Measurements from ENCODE around the gene ACIN1.

The ACIN1 gene

GRCh38 chr14:23035303-23036144 lies 59.4 kb downstream of the ACIN1 start:
- H3K36me3 ChIP-seq (ENCODE audit: insufficient read depth, low read length) = peaks cover 15% of the 10 kb centered on the region
- peaks cover 33% of the 10 kb centered on the region for H3K79me2 ChIP-seq (ENCODE audit: control insufficient read depth, insufficient read depth, low read length, unreplicated experiment)
- peak overlapping the region; percentile 91 for H3K27ac ChIP-seq (ENCODE audit: low read depth, low read length)
- H3K4me1 ChIP-seq (ENCODE audit: control insufficient read depth, insufficient read depth, low read length, unreplicated experiment) = peaks cover 24% of the 10 kb centered on the region
- H3K4me3 ChIP-seq (ENCODE audit: low read depth, low read length) = peak overlapping the region; percentile 94
- peak overlapping the region; percentile 86 for H2AFZ ChIP-seq (ENCODE audit: low read length, unreplicated experiment)
- H3K27me3 ChIP-seq (ENCODE audit: insufficient read depth, low read length) = no peaks in the 10 kb centered on the region

- H3K4me1 ChIP-seq (ENCODE audit: control insufficient read depth, insufficient read depth, low read length, unreplicated experiment) = peaks cover 24% of the 10 kb centered on the region
- no peaks in the 10 kb centered on the region for H3K27me3 ChIP-seq (ENCODE audit: insufficient read depth, low read length)
- H3K4me3 ChIP-seq (ENCODE audit: low read depth, low read length) = peak within 1 kb of the TSS; percentile 94
- H2AFZ ChIP-seq (ENCODE audit: low read length, unreplicated experiment) = peak within 1 kb of the TSS; percentile 86
- peaks cover 33% of the 10 kb centered on the region for H3K79me2 ChIP-seq (ENCODE audit: control insufficient read depth, insufficient read depth, low read length, unreplicated experiment)
- H3K36me3 ChIP-seq (ENCODE audit: insufficient read depth, low read length) = peaks cover 17% of the 10 kb centered on the region
- H3K27ac ChIP-seq (ENCODE audit: low read depth, low read length) = peak within 1 kb of the TSS; percentile 91
Observed at GRCh38 chr14:23034498-23035302, 60.2 kb downstream of the ACIN1 start, which contains the start of gene PSMB5. Gene PSMB5, minus strand, starts transcription at chr14:23034900. Its CDS starts 19 bp downstream, at chr14:23034881.

DNA sequence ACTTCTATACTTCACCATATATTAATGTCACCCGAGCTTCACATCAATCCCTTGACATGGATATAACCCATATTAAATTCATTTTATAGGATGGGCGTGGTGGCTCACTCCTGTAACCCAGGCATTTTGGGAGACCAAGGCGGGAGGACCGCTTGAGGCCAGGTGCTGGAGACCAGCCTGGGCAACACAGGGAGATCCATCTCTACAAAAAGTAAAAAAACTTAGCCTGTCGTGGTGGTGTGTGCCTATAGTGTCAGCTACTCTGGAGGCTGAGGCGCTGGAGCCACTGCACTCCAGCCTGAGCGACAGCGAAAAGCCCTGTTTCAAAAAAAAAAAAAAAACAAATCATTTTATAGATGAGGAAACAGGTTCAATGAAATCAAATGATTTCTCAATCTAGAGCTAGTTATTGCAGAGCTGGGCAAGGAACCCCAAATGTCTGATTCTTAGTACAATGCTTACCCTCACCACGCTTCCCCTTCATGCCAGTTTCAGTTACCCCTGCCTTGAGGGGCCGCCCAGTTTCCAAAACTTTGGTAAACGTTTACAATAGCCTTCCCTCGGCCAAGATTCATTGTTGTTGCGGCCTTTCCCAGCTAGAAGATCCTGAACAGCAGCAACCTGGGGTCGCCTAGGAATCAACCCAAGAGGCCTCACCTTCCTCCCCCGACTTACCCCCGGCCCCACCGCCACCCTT lies 61.0 kb downstream of the ACIN1 start:
- H3K4me1 ChIP-seq (ENCODE audit: control insufficient read depth, insufficient read depth, low read length, unreplicated experiment) = peaks cover 29% of the 10 kb centered on the region
- H2AFZ ChIP-seq (ENCODE audit: low read length, unreplicated experiment) = peak overlapping the region; percentile 77
- H3K79me2 ChIP-seq (ENCODE audit: control insufficient read depth, insufficient read depth, low read length, unreplicated experiment) = peaks cover 39% of the 10 kb centered on the region

DNA sequence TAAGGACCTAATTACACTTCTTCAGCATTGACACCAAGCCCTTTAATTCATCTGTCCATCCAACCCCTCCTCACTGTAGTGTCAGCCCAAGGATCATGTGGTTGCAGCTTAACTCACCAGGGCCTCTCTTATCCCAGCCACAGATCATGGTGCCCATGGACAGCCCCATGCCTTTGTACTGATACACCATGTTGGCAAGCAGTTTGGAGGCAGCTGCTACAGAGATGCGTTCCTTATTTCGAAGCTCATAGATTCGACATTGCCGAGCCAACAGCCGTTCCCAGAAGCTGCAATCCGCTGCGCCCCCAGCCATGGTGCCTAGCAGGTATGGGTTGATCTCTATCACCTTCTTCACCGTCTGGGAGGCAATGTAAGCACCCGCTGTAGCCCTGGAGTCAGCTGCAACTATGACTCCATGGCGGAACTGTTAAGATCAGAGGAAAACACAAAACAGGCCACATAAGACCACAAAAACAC lies 61.6 kb downstream of the ACIN1 start:
- Histone ChIP-seq H3K4me1 (ENCODE audit: control insufficient read depth, insufficient read depth, low read length, unreplicated experiment) (peaks cover 32% of the 10 kb centered on the region), H3K4me3 (ENCODE audit: low read depth, low read length) (peak overlapping the region; percentile 94), H3K27me3 (ENCODE audit: insufficient read depth, low read length) (no peaks in the 10 kb centered on the region), H3K79me2 (ENCODE audit: control insufficient read depth, insufficient read depth, low read length, unreplicated experiment) (peaks cover 43% of the 10 kb centered on the region), H3K27ac (ENCODE audit: low read depth, low read length) (no peak overlapping the region), H2AFZ (ENCODE audit: low read length, unreplicated experiment) (no peak overlapping the region), H3K36me3 (ENCODE audit: insufficient read depth, low read length) (peaks cover 29% of the 10 kb centered on the region)

More for the DNA sequence above, 61.0 kb downstream of the ACIN1 start:
- peak overlapping the region; percentile 94 for H3K4me3 ChIP-seq (ENCODE audit: low read depth, low read length)
- H3K27ac ChIP-seq (ENCODE audit: low read depth, low read length) = peak overlapping the region; percentile 91
- H3K36me3 ChIP-seq (ENCODE audit: insufficient read depth, low read length) = peaks cover 23% of the 10 kb centered on the region
- no peaks in the 10 kb centered on the region for H3K27me3 ChIP-seq (ENCODE audit: insufficient read depth, low read length)

DNA sequence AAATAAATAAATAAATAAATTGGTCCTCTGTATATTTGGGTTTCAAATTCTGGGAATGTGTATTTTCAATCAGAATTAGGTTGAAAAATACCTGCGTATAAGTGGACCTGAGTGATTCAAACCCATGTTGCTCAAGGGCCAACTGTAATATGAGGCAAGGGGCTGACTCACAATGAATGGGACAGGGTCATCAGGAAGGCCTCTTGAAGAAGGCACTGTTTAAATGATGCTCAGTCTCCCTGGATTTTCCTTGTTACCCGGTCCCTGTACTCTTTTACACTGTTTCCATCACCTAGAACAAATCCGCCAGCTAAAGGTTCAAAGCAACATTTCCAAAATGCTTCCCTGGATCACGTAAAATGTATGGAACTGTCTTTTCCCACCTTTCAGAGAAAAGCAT lies 64.0 kb downstream of the ACIN1 start:
- peaks cover 32% of the 10 kb centered on the region for H3K4me1 ChIP-seq (ENCODE audit: control insufficient read depth, insufficient read depth, low read length, unreplicated experiment)
- no peak overlapping the region for H3K27ac ChIP-seq (ENCODE audit: low read depth, low read length)
- no peaks in the 10 kb centered on the region for H3K27me3 ChIP-seq (ENCODE audit: insufficient read depth, low read length)
- no peak overlapping the region for H3K4me3 ChIP-seq (ENCODE audit: low read depth, low read length)
- no peak overlapping the region for H2AFZ ChIP-seq (ENCODE audit: low read length, unreplicated experiment)
- H3K36me3 ChIP-seq (ENCODE audit: insufficient read depth, low read length) = peaks cover 31% of the 10 kb centered on the region
- peaks cover 43% of the 10 kb centered on the region for H3K79me2 ChIP-seq (ENCODE audit: control insufficient read depth, insufficient read depth, low read length, unreplicated experiment)

- Histone ChIP-seq H3K27me3 (ENCODE audit: insufficient read depth, low read length) (no peaks in the 10 kb centered on the region), H3K79me2 (ENCODE audit: control insufficient read depth, insufficient read depth, low read length, unreplicated experiment) (peaks cover 35% of the 10 kb centered on the region), H3K27ac (ENCODE audit: low read depth, low read length) (no peak overlapping the region), H3K4me1 (ENCODE audit: control insufficient read depth, insufficient read depth, low read length, unreplicated experiment) (peaks cover 24% of the 10 kb centered on the region), H2AFZ (ENCODE audit: low read length, unreplicated experiment) (no peak overlapping the region), H3K36me3 (ENCODE audit: insufficient read depth, low read length) (peaks cover 34% of the 10 kb centered on the region), H3K4me3 (ENCODE audit: low read depth, low read length) (no peak overlapping the region)
Observed at GRCh38 chr14:23028799-23029198, 66.1 kb downstream of the ACIN1 start.

DNA sequence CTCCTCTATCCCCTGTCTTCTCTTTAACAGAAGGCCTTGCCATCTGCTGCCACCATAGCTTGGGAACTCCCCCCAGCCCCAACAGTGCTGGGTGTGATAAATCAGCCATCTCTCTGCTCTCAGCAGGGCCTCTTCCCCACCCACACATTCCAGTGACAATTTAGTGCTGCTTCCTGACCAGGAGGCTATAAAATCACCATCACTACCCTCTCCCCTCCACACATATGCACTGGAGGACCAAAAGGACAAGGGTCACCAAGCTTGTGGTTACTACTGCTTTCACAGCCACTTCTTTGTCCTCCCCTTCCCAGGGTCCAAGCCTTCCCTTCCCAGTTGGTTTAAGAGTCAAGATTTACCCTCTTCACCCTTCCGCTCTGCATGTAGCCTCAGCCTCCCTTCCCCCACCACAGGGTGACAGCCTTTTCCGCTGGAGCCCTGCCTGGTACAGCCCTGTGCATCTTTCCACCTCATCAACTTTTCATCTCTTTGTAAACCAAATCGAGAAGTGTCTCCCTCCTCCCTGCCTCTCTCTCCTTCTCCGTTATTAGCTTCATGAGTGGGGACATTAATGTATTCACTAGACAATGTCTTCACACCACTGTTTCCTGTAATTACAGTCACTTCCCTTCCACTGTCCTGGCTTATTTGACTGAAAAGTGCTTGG lies 69.7 kb downstream of the ACIN1 start:
- no peaks in the 10 kb centered on the region for H3K27me3 ChIP-seq (ENCODE audit: insufficient read depth, low read length)
- no peak overlapping the region for H3K4me3 ChIP-seq (ENCODE audit: low read depth, low read length)
- H3K36me3 ChIP-seq (ENCODE audit: insufficient read depth, low read length) = peaks cover 17% of the 10 kb centered on the region; the same call in 1 of the 2 replicates
- H3K27ac ChIP-seq (ENCODE audit: low read depth, low read length) = no peak overlapping the region
- peaks cover 8% of the 10 kb centered on the region for H3K4me1 ChIP-seq (ENCODE audit: control insufficient read depth, insufficient read depth, low read length, unreplicated experiment)
- no peak overlapping the region for H2AFZ ChIP-seq (ENCODE audit: low read length, unreplicated experiment)
- peaks cover 10% of the 10 kb centered on the region for H3K79me2 ChIP-seq (ENCODE audit: control insufficient read depth, insufficient read depth, low read length, unreplicated experiment)

GRCh38 chr14:23024612-23025075 lies 70.3 kb downstream of the ACIN1 start:
- Histone ChIP-seq H3K27me3 (ENCODE audit: insufficient read depth, low read length) (no peaks in the 10 kb centered on the region), H3K36me3 (ENCODE audit: insufficient read depth, low read length) (peaks cover 17% of the 10 kb centered on the region; the same call in 1 of the 2 replicates), H3K27ac (ENCODE audit: low read depth, low read length) (no peak overlapping the region), H3K4me1 (ENCODE audit: control insufficient read depth, insufficient read depth, low read length, unreplicated experiment) (peaks cover 8% of the 10 kb centered on the region), H3K79me2 (ENCODE audit: control insufficient read depth, insufficient read depth, low read length, unreplicated experiment) (peaks cover 10% of the 10 kb centered on the region), H3K4me3 (ENCODE audit: low read depth, low read length) (no peak overlapping the region), H2AFZ (ENCODE audit: low read length, unreplicated experiment) (no peak overlapping the region)

DNA sequence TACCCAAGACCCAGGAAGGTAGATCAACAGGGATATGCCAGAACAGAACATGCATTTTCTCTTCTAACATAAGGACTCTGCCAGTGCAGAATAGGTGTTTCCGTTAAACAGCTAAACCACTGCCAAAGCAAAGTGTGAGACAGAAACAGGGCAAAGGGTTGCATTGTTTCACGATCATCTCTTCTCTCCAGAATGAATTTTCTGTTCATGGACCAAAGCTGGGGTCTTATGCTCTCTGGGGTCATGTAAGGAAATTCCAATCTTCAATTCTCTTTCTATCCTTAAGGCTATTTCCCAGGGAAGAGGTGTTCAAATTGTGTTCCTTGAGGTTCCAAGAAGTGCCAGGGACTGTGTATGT lies 71.2 kb downstream of the ACIN1 start:
- Histone ChIP-seq H3K4me3 (ENCODE audit: low read depth, low read length) (no peak overlapping the region), H3K27me3 (ENCODE audit: insufficient read depth, low read length) (no peaks in the 10 kb centered on the region), H3K79me2 (ENCODE audit: control insufficient read depth, insufficient read depth, low read length, unreplicated experiment) (peaks cover 2% of the 10 kb centered on the region), H3K36me3 (ENCODE audit: insufficient read depth, low read length) (peaks cover 10% of the 10 kb centered on the region; the same call in 1 of the 2 replicates), H3K27ac (ENCODE audit: low read depth, low read length) (no peak overlapping the region), H3K4me1 (ENCODE audit: control insufficient read depth, insufficient read depth, low read length, unreplicated experiment) (peaks cover 1% of the 10 kb centered on the region), H2AFZ (ENCODE audit: low read length, unreplicated experiment) (no peak overlapping the region)

Measured in ACC112 (cell line).